ENCODE measurements around the gene ALG12.

GRCh38 chr22:49911881-49912625 lies 6.2 kb downstream of the ALG12 start:
- TF ChIP-seq CTCF (IDR thresholded peaks at IDR 0.05): no peak
- TF ChIP-seq NFIC (IDR thresholded peaks at IDR 0.05; ENCODE audit: borderline replicate concordance): no peak
- TF ChIP-seq ZBTB33 (IDR thresholded peaks at IDR 0.05; ENCODE audit: borderline replicate concordance, low read depth): no peak
- TF ChIP-seq RCOR1 (IDR thresholded peaks at IDR 0.05; ENCODE audit: low read length): no peak
- no peak for TF ChIP-seq ELF1 (IDR thresholded peaks at IDR 0.05)
- TF ChIP-seq NRF1 (IDR thresholded peaks at IDR 0.05; ENCODE audit: low read depth, low read length): no peak
- TF ChIP-seq TAF1 (IDR thresholded peaks at IDR 0.05; ENCODE audit: borderline replicate concordance, low read depth, low read length): no peak
- TF ChIP-seq EP300 (IDR thresholded peaks at IDR 0.05; ENCODE audit: borderline replicate concordance in 1 of 2, low read depth in 1 of 2, low read length in 1 of 2): no peak
- no peak for TF ChIP-seq FOXM1 (IDR thresholded peaks at IDR 0.05; ENCODE audit: low read depth)
- TF ChIP-seq GABPA (IDR thresholded peaks at IDR 0.05; ENCODE audit: low read depth): no peak
- TF ChIP-seq FOXJ3 (CRISPR knock-in tag; IDR thresholded peaks at IDR 0.05): no peak
- TF ChIP-seq POLR2AphosphoS5 (IDR thresholded peaks at IDR 0.05; ENCODE audit: low read depth, low read length): no peak
- no peak for TF ChIP-seq IRF3 (IDR thresholded peaks at IDR 0.05; ENCODE audit: low read depth, low read length)
- TF ChIP-seq RAD21 (IDR thresholded peaks at IDR 0.05; ENCODE audit: low read length): no peak
